BE2C (cell line): ENCODE data around the gene DAD1.

Experiments
- DNase-seq: peaks from one replicate; pipeline ENCODE4 v3.0.0-alpha.2; 2020
- H3K27me3 ChIP-seq: fragments of 250-450 bp; sonication (Bioruptor Pico); 2 replicates; pipeline ENCODE4 v1.5.1; 2020; ENCODE audit warnings: mild to moderate bottlenecking
- H3K36me3 ChIP-seq: fragments of 250-450 bp; sonication (Bioruptor Pico); 2 replicates; pipeline ENCODE4 v1.5.1; 2020; ENCODE audit warnings: mild to moderate bottlenecking
- H3K4me1 ChIP-seq: fragments of 250-450 bp; sonication (Bioruptor Pico); 2 replicates; pipeline ENCODE4 v1.5.1; 2020
- H3K4me3 ChIP-seq: 2 replicates; pipeline ENCODE4 v1.5.1; 2011; ENCODE audit warnings: low read depth, low read length
- H3K9me3 ChIP-seq: fragments of 250-450 bp; sonication (Bioruptor Pico); 2 replicates; pipeline ENCODE4 v1.5.1; 2020
- TF ChIP-seq, protein P1 (sequence below): IDR thresholded peaks from 2 replicates; pipeline ENCODE4 v1.5.1; 2012; ENCODE audit warnings: mild to moderate bottlenecking, low read depth, low read length

DAD1 gene

DNA sequence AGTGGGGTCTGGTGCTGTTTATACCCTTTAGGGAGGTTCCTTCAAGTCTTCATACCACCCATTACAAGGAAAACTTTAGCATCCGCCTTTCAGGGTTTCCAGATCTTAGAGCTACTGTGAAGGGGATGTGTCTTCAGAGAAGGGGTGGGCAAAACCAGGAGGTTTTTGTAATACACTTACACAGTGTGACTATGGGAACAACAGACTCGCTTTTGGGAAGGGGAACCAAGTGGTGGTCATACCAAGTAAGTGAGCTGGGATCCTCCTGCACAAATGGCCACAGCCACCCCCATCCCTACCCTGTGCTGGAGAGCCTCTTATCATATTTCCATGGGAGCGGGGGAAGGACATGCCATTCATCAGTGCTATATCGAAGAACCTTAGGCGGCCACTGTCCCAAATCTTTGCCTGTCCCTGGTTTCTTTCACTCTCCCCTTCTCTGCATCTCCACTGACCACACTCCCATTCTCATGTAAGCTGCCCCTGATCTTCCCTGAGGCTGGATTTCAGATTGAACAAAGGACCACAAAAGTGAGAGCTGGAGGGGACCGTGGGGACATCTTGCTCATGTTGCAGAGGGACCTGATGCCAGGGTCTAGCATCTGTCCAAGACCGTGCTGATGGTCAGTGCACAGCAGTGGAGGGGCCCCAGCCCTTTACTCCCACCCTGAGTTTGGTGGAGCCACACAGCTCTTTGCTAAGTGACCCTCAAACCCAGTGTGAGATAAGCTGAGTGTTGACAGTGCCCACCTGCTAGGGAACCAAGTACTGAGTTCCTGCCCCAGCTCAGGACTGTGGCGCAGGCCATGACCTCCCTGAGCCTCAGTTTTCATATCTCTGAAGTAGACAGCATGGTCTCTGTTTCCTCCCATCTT is 51.4 kb downstream of the DAD1 start:
- Histone ChIP-seq H3K9me3 (no peaks in the 10 kb centered on the region), H3K27me3 (no peaks in the 10 kb centered on the region), H3K4me3 (no peak overlapping the region), H3K36me3 (no peaks in the 10 kb centered on the region), H3K4me1 (peaks cover 3% of the 10 kb centered on the region; the same call in 1 of the 2 replicates)
- DNase-seq: no peak
- TF ChIP-seq, protein P1, sequence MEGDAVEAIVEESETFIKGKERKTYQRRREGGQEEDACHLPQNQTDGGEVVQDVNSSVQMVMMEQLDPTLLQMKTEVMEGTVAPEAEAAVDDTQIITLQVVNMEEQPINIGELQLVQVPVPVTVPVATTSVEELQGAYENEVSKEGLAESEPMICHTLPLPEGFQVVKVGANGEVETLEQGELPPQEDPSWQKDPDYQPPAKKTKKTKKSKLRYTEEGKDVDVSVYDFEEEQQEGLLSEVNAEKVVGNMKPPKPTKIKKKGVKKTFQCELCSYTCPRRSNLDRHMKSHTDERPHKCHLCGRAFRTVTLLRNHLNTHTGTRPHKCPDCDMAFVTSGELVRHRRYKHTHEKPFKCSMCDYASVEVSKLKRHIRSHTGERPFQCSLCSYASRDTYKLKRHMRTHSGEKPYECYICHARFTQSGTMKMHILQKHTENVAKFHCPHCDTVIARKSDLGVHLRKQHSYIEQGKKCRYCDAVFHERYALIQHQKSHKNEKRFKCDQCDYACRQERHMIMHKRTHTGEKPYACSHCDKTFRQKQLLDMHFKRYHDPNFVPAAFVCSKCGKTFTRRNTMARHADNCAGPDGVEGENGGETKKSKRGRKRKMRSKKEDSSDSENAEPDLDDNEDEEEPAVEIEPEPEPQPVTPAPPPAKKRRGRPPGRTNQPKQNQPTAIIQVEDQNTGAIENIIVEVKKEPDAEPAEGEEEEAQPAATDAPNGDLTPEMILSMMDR: no peak

DNA sequence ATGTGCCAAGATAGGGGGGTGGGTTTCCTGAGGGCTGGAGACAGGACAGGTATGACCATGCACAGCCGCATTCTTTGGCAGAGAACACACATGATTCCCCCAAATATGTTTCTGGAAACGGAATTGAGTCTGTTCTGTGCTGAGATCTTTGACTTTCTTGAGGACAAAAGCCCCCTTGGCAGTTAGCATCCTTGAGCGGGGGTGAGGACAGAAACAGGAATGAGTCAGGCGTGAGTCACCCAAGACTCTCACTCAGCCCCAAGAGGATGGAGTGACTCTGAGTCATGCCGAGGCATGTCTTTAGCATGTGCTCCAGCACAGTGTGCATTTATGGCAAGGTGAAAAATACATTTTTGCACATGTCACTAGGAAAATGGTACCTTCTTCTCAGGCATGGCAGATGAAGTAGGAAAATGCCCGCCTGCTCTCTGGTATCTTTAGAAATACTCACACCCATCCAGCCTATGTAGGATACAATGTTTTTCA is 52.1 kb downstream of the DAD1 start:
- H3K36me3 ChIP-seq: no peaks in the 10 kb centered on the region
- TF ChIP-seq, protein P1: no peak
- no peaks in the 10 kb centered on the region for H3K27me3 ChIP-seq
- H3K9me3 ChIP-seq: no peaks in the 10 kb centered on the region
- no peak overlapping the region for H3K4me3 ChIP-seq
- no peaks in the 10 kb centered on the region for H3K4me1 ChIP-seq
- no peak for DNase-seq

DNA sequence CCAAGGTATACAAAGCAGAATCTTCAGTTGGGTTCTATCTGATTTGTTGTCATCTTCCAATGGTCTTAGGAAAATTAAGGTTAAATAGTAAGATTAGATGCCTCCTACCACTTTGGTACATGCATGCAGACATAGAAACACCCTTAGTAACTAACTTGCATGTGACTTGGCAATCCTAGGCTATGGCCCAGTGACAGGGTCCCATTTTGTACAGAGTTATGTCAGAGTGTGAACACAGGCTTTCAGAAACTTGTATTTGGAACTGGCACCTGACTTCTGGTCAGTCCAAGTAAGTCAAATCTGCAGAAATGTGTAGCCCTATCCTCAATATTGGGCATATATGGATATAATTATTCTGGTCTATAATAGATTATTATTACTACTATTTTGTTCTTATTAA is 53.1 kb downstream of the DAD1 start:
- H3K9me3 ChIP-seq: no peaks in the 10 kb centered on the region
- H3K4me3 ChIP-seq: no peak overlapping the region
- no peaks in the 10 kb centered on the region for H3K4me1 ChIP-seq
- no peaks in the 10 kb centered on the region for H3K36me3 ChIP-seq
- no peaks in the 10 kb centered on the region for H3K27me3 ChIP-seq
- TF ChIP-seq, protein P1: no peak
- DNase-seq: no peak

DNA sequence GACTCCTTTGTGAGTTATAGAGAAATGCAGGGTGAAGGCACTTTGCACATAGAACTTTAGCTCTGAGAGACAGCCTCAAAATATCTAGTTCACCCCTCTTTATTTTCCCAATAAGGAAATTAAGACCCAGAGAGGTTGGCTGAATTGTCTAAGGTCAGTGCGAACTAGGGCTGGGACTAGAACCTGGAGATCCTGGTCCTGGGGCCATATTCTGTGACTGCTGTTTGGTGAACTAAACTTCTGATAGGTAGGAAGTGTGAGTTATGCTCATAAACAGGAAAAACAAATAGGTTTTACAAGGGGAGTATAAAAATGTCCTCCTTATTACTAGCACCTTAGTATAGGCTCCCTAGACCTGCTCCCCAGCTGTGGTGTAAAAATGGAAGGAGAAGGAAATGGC is 53.9 kb downstream of the DAD1 start:
- Histone ChIP-seq H3K4me3 (no peak overlapping the region), H3K9me3 (no peaks in the 10 kb centered on the region), H3K27me3 (no peaks in the 10 kb centered on the region), H3K4me1 (peaks cover 2% of the 10 kb centered on the region; the same call in 1 of the 2 replicates), H3K36me3 (no peaks in the 10 kb centered on the region)
- DNase-seq: no peak
- TF ChIP-seq, protein P1: no peak

DNA sequence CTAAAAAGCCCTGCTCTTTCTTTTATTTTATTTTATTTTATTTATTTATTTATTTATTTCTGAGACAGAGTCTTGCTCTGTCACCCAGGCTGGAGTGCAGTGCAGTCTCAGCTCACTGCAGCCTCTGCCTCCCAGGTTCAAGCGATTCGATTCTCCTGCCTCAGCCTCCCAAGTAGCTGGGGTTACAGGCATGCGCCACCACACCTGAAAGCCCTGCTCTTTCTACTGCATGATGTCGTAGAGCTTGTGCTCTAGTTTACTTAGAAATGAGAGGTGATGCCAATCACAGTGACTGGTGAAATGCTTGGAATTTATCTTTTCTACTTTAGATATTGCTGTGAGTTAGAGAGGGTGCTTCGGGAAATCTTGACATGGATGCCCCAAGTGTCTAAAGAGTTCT is 54.5 kb downstream of the DAD1 start:
- Histone ChIP-seq H3K4me3 (no peak overlapping the region), H3K9me3 (no peaks in the 10 kb centered on the region), H3K36me3 (no peaks in the 10 kb centered on the region), H3K4me1 (peaks cover 6% of the 10 kb centered on the region; the same call in 1 of the 2 replicates), H3K27me3 (no peaks in the 10 kb centered on the region)
- TF ChIP-seq, protein P1: no peak
- no peak for DNase-seq

DNA sequence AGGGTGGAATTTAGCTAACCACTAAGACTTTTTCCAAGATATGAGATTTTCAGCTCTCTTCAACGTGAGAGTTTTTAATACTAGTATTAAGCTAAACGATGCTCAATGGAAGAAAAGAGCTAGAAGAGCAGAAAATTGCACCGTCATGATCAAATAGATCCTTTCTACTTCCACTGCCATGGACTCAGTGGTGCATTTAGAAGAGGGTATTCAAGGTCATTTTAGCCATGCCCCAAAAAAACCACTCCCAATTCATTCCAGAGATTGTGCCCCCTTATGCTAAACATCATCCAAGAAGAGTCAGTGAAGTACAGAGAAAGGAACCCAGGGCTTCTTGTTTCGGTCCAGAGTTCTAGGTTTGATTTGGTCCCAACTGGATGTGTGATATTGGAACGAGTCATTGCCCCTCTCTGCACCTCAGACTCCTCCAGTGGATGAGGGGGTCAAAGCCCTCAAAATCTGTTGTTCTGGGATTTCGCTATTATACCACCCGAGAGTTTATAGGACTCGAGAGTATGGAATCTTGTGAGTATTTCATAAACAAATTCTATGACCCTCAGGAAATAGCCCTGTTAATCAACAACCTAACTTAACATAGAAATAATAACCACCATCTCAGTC is 55.2 kb downstream of the DAD1 start:
- no peaks in the 10 kb centered on the region for H3K9me3 ChIP-seq
- no peaks in the 10 kb centered on the region for H3K27me3 ChIP-seq
- no peak for DNase-seq
- TF ChIP-seq, protein P1: no peak
- peaks cover 6% of the 10 kb centered on the region; the same call in 1 of the 2 replicates for H3K4me1 ChIP-seq
- no peak overlapping the region for H3K4me3 ChIP-seq
- H3K36me3 ChIP-seq: no peaks in the 10 kb centered on the region
